A673 (cell line): ENCODE data around the gene POLD2. TPM values are rescaled to one million over a fixed set of nuclear protein-coding genes. Genes with fewer than 3 reads are reported as not detected.

Experiments used
- BruUV-seq: library from RNA; stranded (reverse); fragments of 400-500 nt; replicated peaks from 2 replicates; lab custom pipeline; 2021; lab: Mats Ljungman, UMichigan
- CTCF ChIA-PET: fragments of 300-600 bp; sonication (Branson Sonifier 250); formaldehyde crosslinking; loops from one replicate; lab custom pipeline; 2022; ENCODE audit warnings: antibody characterized with exemption; lab: Charles Lee
- POLR2A ChIA-PET: fragments of 300-600 bp; sonication (Branson Sonifier 250); formaldehyde crosslinking; loops from one replicate; lab custom pipeline; 2022; ENCODE audit warnings: antibody characterized with exemption; ENCODE audit not compliant: low non-redundant PET; lab: Charles Lee
- DNase-seq: peaks from one replicate; pipeline ENCODE4 v3.0.0-alpha.2; 2015; ENCODE audit warnings: low spot score
- H3K27ac ChIP-seq: fragments of 200-600 bp; sonication (generic); 2 replicates; pipeline ENCODE4 v1.5.1; 2016; ENCODE audit warnings: mixed run types, low read depth, mild to moderate bottlenecking, mixed read lengths, antibody characterized with exemption, low read length; ENCODE audit not compliant: poor library complexity, severe bottlenecking
- H3K27me3 ChIP-seq: fragments of 200-600 bp; sonication (generic); replicated peaks from 2 replicates; pipeline ENCODE4 v1.6.1; 2017; ENCODE audit warnings: mixed run types, low read depth, mild to moderate bottlenecking, mixed read lengths, antibody characterized with exemption, low read length; ENCODE audit not compliant: insufficient read depth, poor library complexity
- H3K36me3 ChIP-seq: fragments of 200-600 bp; sonication (generic); 2 replicates; pipeline ENCODE4 v1.6.1; 2016; ENCODE audit warnings: mixed run types, mild to moderate bottlenecking, mixed read lengths, antibody characterized with exemption, low read length; ENCODE audit not compliant: insufficient read depth, poor library complexity, severe bottlenecking
- H3K4me1 ChIP-seq: fragments of 200-600 bp; sonication (generic); 2 replicates; pipeline ENCODE4 v1.6.1; 2017; ENCODE audit warnings: mixed run types, mild to moderate bottlenecking, mixed read lengths, antibody characterized with exemption, low read length; ENCODE audit not compliant: insufficient read depth, poor library complexity, severe bottlenecking
- H3K4me3 ChIP-seq: fragments of 200-600 bp; sonication (generic); 2 replicates; pipeline ENCODE4 v1.5.1; 2016; ENCODE audit warnings: low read depth, mixed run types, mild to moderate bottlenecking, mixed read lengths, low read length; ENCODE audit not compliant: poor library complexity, severe bottlenecking
- H3K9me3 ChIP-seq: fragments of 200-600 bp; sonication (generic); 2 replicates; pipeline ENCODE4 v1.6.1; 2016; ENCODE audit warnings: mixed run types, low read depth, mild to moderate bottlenecking, mixed read lengths, antibody characterized with exemption, low read length; ENCODE audit not compliant: poor library complexity, severe bottlenecking
- CTCF ChIP-seq: fragments of 300-800, 200-600 bp; sonication (generic); conservative IDR thresholded peaks from 2 replicates; pipeline ENCODE4 v1.5.1; 2017; ENCODE audit warnings: low read depth, mild to moderate bottlenecking, antibody characterized with exemption, low read length, moderate library complexity, mixed read lengths
- EZH2 ChIP-seq: fragments of 200-600 bp; sonication (generic); IDR thresholded peaks from 2 replicates; pipeline ENCODE4 v1.6.1; 2017; ENCODE audit warnings: borderline replicate concordance, low read depth, mild to moderate bottlenecking, mixed read lengths, antibody characterized with exemption, low read length; ENCODE audit not compliant: poor library complexity, severe bottlenecking
- intact Hi-C: fragments of 100-400 bp; cut with micrococcal nuclease; formaldehyde crosslinking; loops from one replicate; pipeline ENCODE4 v1.10.0; 2022; ENCODE audit not compliant: unreplicated experiment
- total RNA-seq: library from RNA; stranded (reverse); gene quantifications from 2 replicates; pipeline ENCODE4 v1.2.3, GENCODE V29; 2021

POLD2 gene
- total RNA-seq, 1 experiment from 2014 or later: 252 TPM

DNA sequence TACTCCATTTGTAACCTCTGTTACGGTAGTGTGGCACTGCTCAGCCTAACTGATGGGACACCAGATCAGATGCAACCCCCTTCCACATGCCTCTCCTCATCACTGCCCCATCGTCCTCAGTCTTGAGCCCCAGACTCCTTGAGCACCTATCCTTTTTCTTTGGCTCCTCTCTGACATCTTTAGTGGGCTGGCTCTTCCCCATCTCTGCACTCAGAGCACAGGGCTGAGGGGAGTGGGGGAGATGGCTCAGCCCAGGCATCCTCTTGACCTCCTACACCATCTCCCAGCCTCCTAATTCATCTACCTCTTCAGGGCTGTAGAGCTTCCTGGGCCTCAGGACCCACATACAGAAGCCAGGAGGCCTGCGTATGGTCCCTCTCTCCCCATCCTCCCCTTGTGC, 39.6 kb downstream of the POLD2 start:
- Histone ChIP-seq H3K9me3 (no peaks in the 10 kb centered on the region), H3K27ac (no peak overlapping the region), H3K27me3 (no peaks in the 10 kb centered on the region), H3K4me3 (no peak overlapping the region), H3K36me3 (peaks cover 5% of the 10 kb centered on the region), H3K4me1 (peaks cover 4% of the 10 kb centered on the region)
- no peak for DNase-seq
- intact Hi-C loops: loop anchor here (5.0 kb wide), 1 partner anchor 119 kb away; the partner anchor contains the start of gene YKT6
- ChIA-PET CTCF (no interaction called here), POLR2A (no interaction called here)
- TF ChIP-seq CTCF (no peak), EZH2 (no peak)
- no TSS peak for BruUV-seq

DNA sequence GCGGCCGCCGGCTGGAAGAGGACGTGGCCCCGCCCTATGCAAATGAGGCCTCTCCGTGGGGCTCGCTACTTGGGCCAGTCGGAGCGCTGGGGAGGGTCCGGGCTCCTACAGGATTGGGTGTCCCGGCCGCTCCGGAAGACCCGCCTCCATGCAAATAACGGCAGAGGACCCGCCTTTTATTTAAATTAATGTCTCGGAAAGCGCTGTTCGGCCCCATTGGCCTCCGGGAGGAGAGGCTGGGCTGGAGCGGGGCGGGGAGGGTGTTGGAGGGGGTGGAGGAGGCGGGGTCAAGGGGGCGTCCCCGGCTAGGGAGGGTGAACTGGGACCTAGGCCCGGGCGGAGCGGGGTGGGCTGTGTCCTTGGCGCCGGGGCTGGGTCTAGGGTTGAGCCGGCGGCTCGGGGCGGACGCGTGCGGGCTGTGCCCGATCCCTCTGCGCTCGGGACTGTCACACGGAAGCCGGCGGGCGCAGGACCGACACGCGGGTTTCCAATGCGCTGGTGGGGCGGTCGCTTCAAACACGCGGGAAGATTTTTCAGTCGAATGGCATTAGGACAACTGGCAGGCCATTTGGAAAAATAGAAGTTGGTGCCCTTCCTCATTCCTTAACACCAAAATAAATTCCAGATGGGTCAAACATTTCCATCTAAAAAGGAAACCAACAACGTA, 40.7 kb downstream of the POLD2 start:
- peak; percentile 100 for DNase-seq
- no peaks in the 10 kb centered on the region for H3K27me3 ChIP-seq
- intact Hi-C loops: loop anchor here (5.0 kb wide), 1 partner anchor 120 kb away; the partner anchor contains the start of gene YKT6
- H3K9me3 ChIP-seq: no peaks in the 10 kb centered on the region
- ChIA-PET POLR2A (no interaction called here), CTCF (no interaction called here)
- BruUV-seq: no TSS peak
- H3K27ac ChIP-seq: peak overlapping the region; percentile 45
- peaks cover 15% of the 10 kb centered on the region for H3K36me3 ChIP-seq
- H3K4me3 ChIP-seq: peak overlapping the region; percentile 57
- TF ChIP-seq CTCF (no peak), EZH2 (no peak)
- H3K4me1 ChIP-seq: peaks cover 4% of the 10 kb centered on the region

GRCh38 chr7:44081266-44081748, 42.0 kb downstream of the POLD2 start:
- no peaks in the 10 kb centered on the region for H3K9me3 ChIP-seq
- TSS peak; percentile 65 for BruUV-seq
- no peak for DNase-seq
- peaks cover 23% of the 10 kb centered on the region for H3K36me3 ChIP-seq
- CTCF ChIA-PET: no interaction called here
- no peaks in the 10 kb centered on the region for H3K27me3 ChIP-seq
- no peak overlapping the region for H3K27ac ChIP-seq
- intact Hi-C loops: loop anchor here (5.0 kb wide), 1 partner anchor 121 kb away; the partner anchor contains the start of gene YKT6
- peaks cover 4% of the 10 kb centered on the region for H3K4me1 ChIP-seq
- peak overlapping the region; percentile 74 for H3K4me3 ChIP-seq
- POLR2A ChIA-PET: no interaction called here
- no peak for TF ChIP-seq EZH2
- no peak for TF ChIP-seq CTCF
